Measurements from ENCODE around the gene PROCR.
A peak's percentile ranks its signal among the peaks of the same experiment; 100 is the strongest.

Gene PROCR

DNA sequence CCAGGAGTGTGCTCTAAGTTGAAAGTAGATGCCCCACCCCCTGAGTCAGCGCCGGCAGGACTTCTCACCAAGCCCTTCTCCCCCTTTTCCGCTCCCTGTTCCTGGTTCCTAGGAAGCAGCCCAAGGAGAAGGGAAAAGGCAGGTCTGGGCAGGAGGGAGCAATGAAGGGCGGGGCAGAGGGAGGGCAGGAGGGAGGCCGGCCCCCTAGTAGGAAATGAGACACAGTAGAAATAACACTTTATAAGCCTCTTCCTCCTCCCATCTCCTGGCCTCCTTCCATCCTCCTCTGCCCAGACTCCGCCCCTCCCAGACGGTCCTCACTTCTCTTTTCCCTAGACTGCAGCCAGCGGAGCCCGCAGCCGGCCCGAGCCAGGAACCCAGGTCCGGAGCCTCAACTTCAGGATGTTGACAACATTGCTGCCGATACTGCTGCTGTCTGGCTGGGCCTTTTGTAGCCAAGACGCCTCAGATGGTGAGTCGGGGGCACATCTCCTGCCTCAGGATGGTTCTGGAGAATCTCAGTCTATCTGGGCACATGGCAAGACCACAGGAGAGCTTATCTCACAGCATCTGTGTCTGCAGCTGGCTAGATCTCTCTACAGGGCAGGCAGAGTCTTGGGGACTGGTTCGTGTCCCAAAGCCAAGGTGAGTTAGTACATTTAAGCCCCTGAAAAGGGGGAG is at the start of gene PROCR:
TSS of gene PROCR (plus strand) at position 320 of the 681 bp plus-strand sequence. CDS start at position 403, 83 bp downstream.
- H3K27ac ChIP-seq = peak within 1 kb of the TSS; percentile 12 to 55
- H3K4me3 ChIP-seq = peak within 1 kb of the TSS; percentile 58
- peak; percentile 87 for DNase-seq (ENCODE audit: low spot score)
- TF ChIP-seq, protein P1, sequence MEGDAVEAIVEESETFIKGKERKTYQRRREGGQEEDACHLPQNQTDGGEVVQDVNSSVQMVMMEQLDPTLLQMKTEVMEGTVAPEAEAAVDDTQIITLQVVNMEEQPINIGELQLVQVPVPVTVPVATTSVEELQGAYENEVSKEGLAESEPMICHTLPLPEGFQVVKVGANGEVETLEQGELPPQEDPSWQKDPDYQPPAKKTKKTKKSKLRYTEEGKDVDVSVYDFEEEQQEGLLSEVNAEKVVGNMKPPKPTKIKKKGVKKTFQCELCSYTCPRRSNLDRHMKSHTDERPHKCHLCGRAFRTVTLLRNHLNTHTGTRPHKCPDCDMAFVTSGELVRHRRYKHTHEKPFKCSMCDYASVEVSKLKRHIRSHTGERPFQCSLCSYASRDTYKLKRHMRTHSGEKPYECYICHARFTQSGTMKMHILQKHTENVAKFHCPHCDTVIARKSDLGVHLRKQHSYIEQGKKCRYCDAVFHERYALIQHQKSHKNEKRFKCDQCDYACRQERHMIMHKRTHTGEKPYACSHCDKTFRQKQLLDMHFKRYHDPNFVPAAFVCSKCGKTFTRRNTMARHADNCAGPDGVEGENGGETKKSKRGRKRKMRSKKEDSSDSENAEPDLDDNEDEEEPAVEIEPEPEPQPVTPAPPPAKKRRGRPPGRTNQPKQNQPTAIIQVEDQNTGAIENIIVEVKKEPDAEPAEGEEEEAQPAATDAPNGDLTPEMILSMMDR (IDR thresholded peaks at IDR 0.05) = no peak

DNA sequence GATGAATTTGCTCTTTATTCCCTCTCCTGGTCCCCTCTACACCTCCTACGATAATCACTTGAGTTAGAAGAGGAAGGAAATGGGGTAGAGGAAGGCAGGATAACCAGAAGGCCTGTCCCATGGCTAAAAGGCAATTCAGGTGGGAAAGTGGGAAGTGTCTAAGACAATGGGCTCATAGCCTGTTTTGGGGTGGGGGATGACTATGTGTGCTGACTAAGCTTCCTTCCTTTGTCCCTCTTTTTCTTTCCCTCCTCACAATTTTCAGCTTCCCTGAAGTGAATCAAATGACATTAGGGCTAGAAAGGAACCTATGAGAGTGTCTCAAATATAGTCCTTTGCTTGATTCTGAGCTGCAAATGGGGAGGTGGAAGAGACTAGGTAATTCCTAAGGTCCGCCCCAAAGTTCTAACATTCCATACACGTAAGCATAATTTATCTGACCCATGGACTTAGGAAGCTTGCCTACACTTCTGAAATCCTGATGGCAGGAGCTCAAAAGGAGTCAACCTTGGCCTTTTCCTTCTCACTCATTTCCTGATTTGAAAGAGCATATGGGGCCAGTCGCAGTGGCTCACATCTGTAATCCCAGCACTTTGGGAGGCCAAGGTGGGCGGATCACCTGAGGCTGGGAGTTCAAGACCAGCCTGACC is 49.0 kb upstream of the PROCR start:
- Histone ChIP-seq H3K27ac (no peak overlapping the region), H3K4me3 (no peak overlapping the region)
- DNase-seq (ENCODE audit: low spot score) = no peak
- TF ChIP-seq, protein P1 (IDR thresholded peaks at IDR 0.05) = no peak

DNA sequence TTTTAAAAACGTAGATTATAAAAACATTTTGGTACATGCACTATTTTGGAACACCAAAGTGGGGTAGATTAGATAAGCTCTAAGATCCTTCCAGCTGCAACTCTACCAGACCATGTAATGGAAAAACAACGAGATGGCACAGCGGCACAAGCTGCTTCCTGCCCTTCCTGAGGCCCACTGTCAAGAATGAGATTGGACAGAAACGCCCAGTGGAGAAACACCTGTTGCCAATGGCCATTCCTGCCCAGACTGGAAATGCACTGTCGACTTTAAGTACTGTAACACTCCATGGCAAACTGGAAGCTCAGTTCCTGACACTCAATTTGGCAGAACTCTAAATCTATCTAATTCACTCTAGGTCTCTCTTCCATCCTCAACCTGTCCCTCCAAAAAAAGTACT is 46.1 kb upstream of the PROCR start:
- no peak overlapping the region for H3K4me3 ChIP-seq
- no peak for DNase-seq (ENCODE audit: low spot score)
- TF ChIP-seq, protein P1 (IDR thresholded peaks at IDR 0.05) = no peak
- no peak overlapping the region for H3K27ac ChIP-seq

DNA sequence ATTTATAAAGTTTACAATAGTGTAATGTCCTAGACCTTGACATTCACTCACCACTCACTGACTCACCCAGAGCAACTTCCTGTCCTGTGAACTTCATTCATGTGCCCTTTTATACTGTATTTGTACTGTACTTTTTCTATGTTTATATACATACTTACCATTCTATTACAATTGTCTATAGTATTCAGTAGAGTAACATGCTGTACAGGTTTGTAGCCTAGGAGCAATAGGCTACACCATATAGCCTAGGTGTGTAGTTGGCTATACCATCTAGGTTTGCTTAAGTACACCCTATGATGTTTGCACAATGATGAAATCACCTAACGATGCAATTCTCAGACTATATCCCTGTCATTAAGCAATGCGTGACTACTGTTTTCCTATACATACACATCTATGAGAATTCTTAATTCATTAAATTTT is 42.2 kb upstream of the PROCR start:
- DNase-seq (ENCODE audit: low spot score) = no peak
- Histone ChIP-seq H3K4me3 (no peak overlapping the region), H3K27ac (no peak overlapping the region)
- TF ChIP-seq, protein P1 (IDR thresholded peaks at IDR 0.05) = no peak

DNA sequence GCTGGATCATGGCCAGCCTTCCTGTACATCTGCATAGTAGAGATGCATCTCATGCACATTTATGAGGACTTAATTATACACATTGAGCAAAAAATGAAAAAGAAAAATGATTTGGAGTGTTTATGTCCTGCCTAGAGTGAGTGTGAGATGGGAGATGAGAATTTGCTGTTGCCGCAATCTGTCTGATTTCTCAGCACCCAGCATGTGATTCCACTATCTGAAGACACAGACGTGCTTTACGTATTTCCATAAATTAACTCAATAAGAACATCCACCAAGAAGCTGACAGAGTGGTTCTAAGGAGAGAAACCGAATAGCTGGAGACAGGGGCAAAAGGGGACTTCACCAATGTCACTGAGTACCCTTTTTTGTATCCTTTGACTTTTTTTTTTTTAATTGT is 39.9 kb upstream of the PROCR start:
- TF ChIP-seq, protein P1 (IDR thresholded peaks at IDR 0.05) = no peak
- H3K27ac ChIP-seq = no peak overlapping the region
- no peak overlapping the region for H3K4me3 ChIP-seq
- DNase-seq (ENCODE audit: low spot score) = no peak

DNA sequence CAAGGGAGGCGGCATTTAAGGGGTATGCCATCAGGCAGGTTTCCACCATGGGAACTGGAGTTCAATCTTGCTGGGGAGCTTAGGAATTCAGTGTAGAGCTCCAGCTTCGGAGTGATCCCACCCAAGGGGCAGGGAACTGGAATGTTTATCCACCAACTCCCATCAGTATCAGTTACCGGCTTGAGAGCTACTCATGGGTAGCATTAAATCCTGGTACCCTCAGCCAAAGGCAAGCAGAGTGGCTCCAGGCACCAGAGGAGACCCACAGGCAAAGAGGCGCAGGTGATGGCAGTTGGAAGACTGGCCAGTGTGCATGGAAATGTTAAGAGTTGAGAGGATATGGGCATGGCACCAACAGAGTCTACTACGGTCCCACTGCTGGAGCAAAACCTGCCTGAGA is 38.8 kb upstream of the PROCR start:
- TF ChIP-seq, protein P1 (IDR thresholded peaks at IDR 0.05) = no peak
- no peak overlapping the region for H3K4me3 ChIP-seq
- DNase-seq (ENCODE audit: low spot score) = no peak
- H3K27ac ChIP-seq = peak overlapping the region in 1 of 2 donors; percentile 67

DNA sequence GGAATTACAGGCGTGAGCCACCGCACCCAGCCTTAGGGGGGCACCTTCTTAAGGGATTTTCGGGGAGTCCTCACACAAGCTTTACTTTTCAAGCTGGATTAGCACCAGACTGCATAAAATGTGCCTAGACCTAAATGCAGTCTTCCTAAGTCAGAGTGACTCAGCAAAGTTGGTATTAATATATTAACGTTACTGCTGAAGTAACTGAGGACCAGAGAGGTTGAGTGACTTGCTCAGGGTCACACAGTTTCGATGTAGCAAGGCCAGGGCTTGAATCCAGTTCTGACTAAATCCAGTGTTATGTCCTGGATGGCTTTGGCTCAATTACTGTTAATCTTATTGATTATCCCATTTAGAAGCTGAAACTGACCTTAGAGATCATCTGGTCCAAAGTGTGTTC is 38.1 kb upstream of the PROCR start:
- peak overlapping the region; percentile 59 to 91 for H3K27ac ChIP-seq
- DNase-seq (ENCODE audit: low spot score) = no peak
- H3K4me3 ChIP-seq = no peak overlapping the region
- TF ChIP-seq, protein P1 (IDR thresholded peaks at IDR 0.05) = no peak

Measured in coronary artery (tissue), 2 donors.